Measurements from ENCODE around the gene JMJD8. TPM values are rescaled to one million over a fixed set of nuclear protein-coding genes. Genes with fewer than 3 reads are reported as not detected.

The JMJD8 gene
- total and polyA plus RNA-seq, 4 donors, result 21.2 to 52.6 (median 33.4) TPM

DNA sequence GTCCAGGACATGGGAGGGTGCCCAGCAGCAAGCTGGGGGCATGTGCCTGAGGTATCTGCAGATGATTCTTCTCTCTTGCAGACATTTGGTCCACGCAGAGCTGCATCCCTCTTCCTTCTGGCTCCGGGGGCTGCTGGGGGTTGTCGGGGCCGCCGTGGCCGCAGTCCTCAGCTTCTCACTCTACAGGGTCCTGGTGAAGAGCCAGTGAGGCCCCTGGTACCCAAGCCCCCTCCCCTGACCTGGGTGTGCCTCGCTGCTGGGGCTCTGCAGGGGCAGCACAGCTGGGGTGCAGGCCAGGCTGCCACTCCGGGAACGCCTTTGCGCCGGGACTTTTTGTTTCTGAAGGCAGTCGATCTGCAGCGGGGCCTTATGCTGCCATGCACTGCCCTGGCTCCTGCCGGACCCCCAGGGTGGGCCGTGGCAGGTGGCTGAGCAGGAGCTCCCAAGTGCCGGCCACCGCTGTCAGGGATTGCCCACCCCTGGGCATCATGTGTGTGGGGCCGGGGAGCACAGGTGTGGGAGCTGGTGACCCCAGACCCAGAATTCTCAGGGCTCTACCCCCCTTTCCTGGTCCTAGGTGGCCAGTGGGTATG lies 10.6 kb downstream of the JMJD8 start:
- no peak overlapping the region for H3K27ac ChIP-seq (ENCODE audit: low read depth in 1 of 2, low read length in 2 of 2)
- TF ChIP-seq GABPA (IDR thresholded peaks at IDR 0.05 in 1 of 2, conservative IDR thresholded peaks at IDR 0.05 in 1 of 2), result no peak
- TF ChIP-seq, protein P1, sequence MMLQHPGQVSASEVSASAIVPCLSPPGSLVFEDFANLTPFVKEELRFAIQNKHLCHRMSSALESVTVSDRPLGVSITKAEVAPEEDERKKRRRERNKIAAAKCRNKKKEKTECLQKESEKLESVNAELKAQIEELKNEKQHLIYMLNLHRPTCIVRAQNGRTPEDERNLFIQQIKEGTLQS (IDR thresholded peaks at IDR 0.05), result no peak
- no peak for TF ChIP-seq RAD21 (IDR thresholded peaks at IDR 0.05)
- no peak for TF ChIP-seq HNF4G (IDR thresholded peaks at IDR 0.05)
- no peak for TF ChIP-seq FOXA1 (IDR thresholded peaks at IDR 0.05)
- no peak for TF ChIP-seq RXRA (IDR thresholded peaks at IDR 0.05)
- TF ChIP-seq FOXA2 (IDR thresholded peaks at IDR 0.05), result no peak
- TF ChIP-seq, protein P2, sequence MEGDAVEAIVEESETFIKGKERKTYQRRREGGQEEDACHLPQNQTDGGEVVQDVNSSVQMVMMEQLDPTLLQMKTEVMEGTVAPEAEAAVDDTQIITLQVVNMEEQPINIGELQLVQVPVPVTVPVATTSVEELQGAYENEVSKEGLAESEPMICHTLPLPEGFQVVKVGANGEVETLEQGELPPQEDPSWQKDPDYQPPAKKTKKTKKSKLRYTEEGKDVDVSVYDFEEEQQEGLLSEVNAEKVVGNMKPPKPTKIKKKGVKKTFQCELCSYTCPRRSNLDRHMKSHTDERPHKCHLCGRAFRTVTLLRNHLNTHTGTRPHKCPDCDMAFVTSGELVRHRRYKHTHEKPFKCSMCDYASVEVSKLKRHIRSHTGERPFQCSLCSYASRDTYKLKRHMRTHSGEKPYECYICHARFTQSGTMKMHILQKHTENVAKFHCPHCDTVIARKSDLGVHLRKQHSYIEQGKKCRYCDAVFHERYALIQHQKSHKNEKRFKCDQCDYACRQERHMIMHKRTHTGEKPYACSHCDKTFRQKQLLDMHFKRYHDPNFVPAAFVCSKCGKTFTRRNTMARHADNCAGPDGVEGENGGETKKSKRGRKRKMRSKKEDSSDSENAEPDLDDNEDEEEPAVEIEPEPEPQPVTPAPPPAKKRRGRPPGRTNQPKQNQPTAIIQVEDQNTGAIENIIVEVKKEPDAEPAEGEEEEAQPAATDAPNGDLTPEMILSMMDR (IDR thresholded peaks at IDR 0.05; ENCODE audit: low read depth, low read length, missing input control), result no peak
- no peak for TF ChIP-seq HNF4A (conservative IDR thresholded peaks at IDR 0.05)
- TF ChIP-seq JUND (IDR thresholded peaks at IDR 0.05), result no peak
- TF ChIP-seq, protein P3, sequence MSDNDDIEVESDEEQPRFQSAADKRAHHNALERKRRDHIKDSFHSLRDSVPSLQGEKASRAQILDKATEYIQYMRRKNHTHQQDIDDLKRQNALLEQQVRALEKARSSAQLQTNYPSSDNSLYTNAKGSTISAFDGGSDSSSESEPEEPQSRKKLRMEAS (IDR thresholded peaks at IDR 0.05), result no peak
- TF ChIP-seq, protein P4, sequence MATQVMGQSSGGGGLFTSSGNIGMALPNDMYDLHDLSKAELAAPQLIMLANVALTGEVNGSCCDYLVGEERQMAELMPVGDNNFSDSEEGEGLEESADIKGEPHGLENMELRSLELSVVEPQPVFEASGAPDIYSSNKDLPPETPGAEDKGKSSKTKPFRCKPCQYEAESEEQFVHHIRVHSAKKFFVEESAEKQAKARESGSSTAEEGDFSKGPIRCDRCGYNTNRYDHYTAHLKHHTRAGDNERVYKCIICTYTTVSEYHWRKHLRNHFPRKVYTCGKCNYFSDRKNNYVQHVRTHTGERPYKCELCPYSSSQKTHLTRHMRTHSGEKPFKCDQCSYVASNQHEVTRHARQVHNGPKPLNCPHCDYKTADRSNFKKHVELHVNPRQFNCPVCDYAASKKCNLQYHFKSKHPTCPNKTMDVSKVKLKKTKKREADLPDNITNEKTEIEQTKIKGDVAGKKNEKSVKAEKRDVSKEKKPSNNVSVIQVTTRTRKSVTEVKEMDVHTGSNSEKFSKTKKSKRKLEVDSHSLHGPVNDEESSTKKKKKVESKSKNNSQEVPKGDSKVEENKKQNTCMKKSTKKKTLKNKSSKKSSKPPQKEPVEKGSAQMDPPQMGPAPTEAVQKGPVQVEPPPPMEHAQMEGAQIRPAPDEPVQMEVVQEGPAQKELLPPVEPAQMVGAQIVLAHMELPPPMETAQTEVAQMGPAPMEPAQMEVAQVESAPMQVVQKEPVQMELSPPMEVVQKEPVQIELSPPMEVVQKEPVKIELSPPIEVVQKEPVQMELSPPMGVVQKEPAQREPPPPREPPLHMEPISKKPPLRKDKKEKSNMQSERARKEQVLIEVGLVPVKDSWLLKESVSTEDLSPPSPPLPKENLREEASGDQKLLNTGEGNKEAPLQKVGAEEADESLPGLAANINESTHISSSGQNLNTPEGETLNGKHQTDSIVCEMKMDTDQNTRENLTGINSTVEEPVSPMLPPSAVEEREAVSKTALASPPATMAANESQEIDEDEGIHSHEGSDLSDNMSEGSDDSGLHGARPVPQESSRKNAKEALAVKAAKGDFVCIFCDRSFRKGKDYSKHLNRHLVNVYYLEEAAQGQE (IDR thresholded peaks at IDR 0.05), result no peak
- TF ChIP-seq TAF1 (conservative IDR thresholded peaks at IDR 0.05), result no peak
- no peak for TF ChIP-seq NR2F2 (IDR thresholded peaks at IDR 0.05)
- TF ChIP-seq YY1 (IDR thresholded peaks at IDR 0.05), result no peak
- TF ChIP-seq SP1 (IDR thresholded peaks at IDR 0.05), result no peak
- TF ChIP-seq, protein P5, sequence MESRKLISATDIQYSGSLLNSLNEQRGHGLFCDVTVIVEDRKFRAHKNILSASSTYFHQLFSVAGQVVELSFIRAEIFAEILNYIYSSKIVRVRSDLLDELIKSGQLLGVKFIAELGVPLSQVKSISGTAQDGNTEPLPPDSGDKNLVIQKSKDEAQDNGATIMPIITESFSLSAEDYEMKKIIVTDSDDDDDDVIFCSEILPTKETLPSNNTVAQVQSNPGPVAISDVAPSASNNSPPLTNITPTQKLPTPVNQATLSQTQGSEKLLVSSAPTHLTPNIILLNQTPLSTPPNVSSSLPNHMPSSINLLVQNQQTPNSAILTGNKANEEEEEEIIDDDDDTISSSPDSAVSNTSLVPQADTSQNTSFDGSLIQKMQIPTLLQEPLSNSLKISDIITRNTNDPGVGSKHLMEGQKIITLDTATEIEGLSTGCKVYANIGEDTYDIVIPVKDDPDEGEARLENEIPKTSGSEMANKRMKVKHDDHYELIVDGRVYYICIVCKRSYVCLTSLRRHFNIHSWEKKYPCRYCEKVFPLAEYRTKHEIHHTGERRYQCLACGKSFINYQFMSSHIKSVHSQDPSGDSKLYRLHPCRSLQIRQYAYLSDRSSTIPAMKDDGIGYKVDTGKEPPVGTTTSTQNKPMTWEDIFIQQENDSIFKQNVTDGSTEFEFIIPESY (IDR thresholded peaks at IDR 0.05), result no peak
- H3K4me1 ChIP-seq (ENCODE audit: control insufficient read depth in 4 of 4, insufficient read depth in 4 of 4, low read length in 3 of 4), result peaks cover 9 to 27% (median 15%) of the 10 kb centered on the region in 4 donors
- DNase-seq (ENCODE audit: low spot score), result no peak
- WGBS, result 96% methylated on average over 18 of the region's 18 CpGs
- H3K4me3 ChIP-seq (ENCODE audit: low read depth in 1 of 3, low read length in 3 of 3), result no peak overlapping the region
- H3K36me3 ChIP-seq (ENCODE audit: control insufficient read depth in 4 of 4, insufficient read depth in 3 of 4, low read depth in 1 of 4, low read length in 3 of 4), result peaks cover 5 to 37% (median 19%) of the 10 kb centered on the region in 4 donors
- no peaks in the 10 kb centered on the region for H3K9me3 ChIP-seq (ENCODE audit: control insufficient read depth in 4 of 4, low read length in 3 of 4)
- H3K9ac ChIP-seq (ENCODE audit: low read depth in 1 of 2, low read length in 2 of 2), result no peak overlapping the region
- no peaks in the 10 kb centered on the region for H3K27me3 ChIP-seq (ENCODE audit: control insufficient read depth in 4 of 4, insufficient read depth in 4 of 4, low read length in 3 of 4)
